ENCODE results near the gene SLC2A4. TPM values are rescaled to one million over a fixed set of nuclear protein-coding genes. Genes with fewer than 3 reads are reported as not detected.
A peak's percentile ranks its signal among the peaks of the same experiment; 100 is the strongest.

Gene SLC2A4
- total RNA-seq, 1 donor from 2014 or later: 146 TPM

DNA sequence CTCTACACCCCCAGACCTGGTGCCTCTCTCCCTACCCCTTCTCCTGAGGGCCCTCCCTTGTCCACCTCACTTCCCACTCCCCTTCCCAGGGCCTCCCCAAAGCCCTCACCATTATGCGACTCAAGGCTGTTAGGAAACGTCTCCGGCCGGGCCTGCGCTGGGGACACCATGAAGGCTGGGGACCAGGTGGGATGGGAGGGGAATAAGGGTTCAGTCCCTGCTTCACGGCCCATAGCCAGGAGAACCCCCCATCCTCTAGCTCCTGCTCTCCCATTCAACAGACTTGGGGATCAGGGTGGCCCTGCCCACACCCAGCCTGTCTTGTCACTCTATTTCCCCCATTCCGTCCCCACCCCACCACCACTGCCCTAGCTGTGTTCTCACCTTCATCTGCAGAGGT is 45.5 kb downstream of the SLC2A4 start:
- intact Hi-C loops (cut with micrococcal nuclease): no loop called here
- Histone ChIP-seq H3K9me3 (replicated peaks) (no peaks in the 10 kb centered on the region), H3K36me3 (peaks cover 46% of the 10 kb centered on the region), H3K4me3 (no peak overlapping the region), H3K4me1 (peaks cover 28% of the 10 kb centered on the region), H3K27ac (replicated peaks) (no peak overlapping the region), H3K27me3 (ENCODE audit: low read depth) (no peaks in the 10 kb centered on the region)
- DNase-seq: no peak
- no peak for TF ChIP-seq CTCF (IDR thresholded peaks at IDR 0.05; ENCODE audit: borderline replicate concordance)

GRCh38 chr17:7327501-7327900 is 46.0 kb downstream of the SLC2A4 start:
- Histone ChIP-seq H3K27ac (replicated peaks) (no peak overlapping the region), H3K4me1 (peaks cover 28% of the 10 kb centered on the region), H3K27me3 (ENCODE audit: low read depth) (no peaks in the 10 kb centered on the region), H3K9me3 (replicated peaks) (no peaks in the 10 kb centered on the region), H3K4me3 (no peak overlapping the region), H3K36me3 (peaks cover 41% of the 10 kb centered on the region)
- no peak for DNase-seq
- intact Hi-C loops (cut with micrococcal nuclease): no loop called here
- TF ChIP-seq CTCF (IDR thresholded peaks at IDR 0.05; ENCODE audit: borderline replicate concordance): no peak

DNA sequence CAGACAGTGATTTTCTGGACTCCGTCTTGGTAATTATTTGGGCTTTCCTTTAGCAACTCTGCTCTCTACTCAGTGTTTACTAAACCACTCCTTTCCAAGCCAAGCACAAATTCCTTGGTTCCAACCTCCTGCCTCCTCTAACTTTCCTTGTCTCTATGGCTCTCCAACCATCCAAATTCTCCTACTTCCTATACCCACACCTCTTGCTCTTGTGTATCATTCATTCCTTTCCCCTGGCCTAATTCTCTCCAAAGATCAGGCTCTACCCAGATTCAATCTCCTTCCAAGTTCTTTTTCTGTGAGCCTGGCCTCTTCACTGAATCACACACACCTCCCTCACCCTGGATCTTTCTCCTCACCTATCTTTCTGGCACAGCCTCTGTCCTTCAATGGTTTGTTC is 46.5 kb downstream of the SLC2A4 start:
- H3K27me3 ChIP-seq (ENCODE audit: low read depth): no peaks in the 10 kb centered on the region
- H3K9me3 ChIP-seq (replicated peaks): no peaks in the 10 kb centered on the region
- H3K27ac ChIP-seq (replicated peaks): peak overlapping the region; percentile 94
- intact Hi-C loops (cut with micrococcal nuclease): no loop called here
- DNase-seq: no peak
- peak overlapping the region; percentile 94 for H3K4me3 ChIP-seq
- no peak for TF ChIP-seq CTCF (IDR thresholded peaks at IDR 0.05; ENCODE audit: borderline replicate concordance)
- H3K4me1 ChIP-seq: peaks cover 28% of the 10 kb centered on the region
- peaks cover 36% of the 10 kb centered on the region for H3K36me3 ChIP-seq

DNA sequence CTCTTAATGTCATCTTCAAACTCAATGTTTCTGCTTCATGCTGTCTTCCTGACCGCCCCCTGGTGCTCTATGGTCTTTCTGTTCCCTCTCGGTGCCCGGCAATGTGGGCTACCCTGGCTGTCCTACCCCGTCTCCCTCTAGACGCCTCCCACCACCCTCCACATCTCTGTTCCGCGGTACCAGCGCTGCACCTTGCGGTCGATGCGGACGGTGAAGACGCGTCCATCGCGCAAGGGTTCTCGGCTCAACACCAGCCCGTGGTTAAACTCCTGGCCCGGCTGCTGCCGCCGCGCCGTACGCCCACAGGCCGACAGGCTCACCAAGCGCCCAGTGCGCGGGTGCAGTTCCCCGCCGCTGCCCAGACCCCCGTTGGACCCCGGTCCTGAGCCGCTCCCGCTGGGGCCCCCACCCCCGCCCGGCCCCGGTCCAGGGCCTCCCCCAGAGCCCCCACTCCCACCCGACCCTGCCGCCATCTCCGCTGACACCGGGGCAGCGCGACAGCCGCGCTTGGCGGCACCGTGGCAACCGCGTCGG is 47.4 kb downstream of the SLC2A4 start, which contains the start of gene NEURL4:
Gene NEURL4, minus strand, starts transcription at position 496 of the 534 bp plus-strand sequence. Its CDS starts 23 bp downstream, at position 473.
- intact Hi-C loops (cut with micrococcal nuclease): no loop called here
- peak within 1 kb of the TSS; percentile 94 for H3K4me3 ChIP-seq
- H3K36me3 ChIP-seq: peaks cover 27% of the 10 kb centered on the region
- no peaks in the 10 kb centered on the region for H3K9me3 ChIP-seq (replicated peaks)
- DNase-seq: no peak
- no peak for TF ChIP-seq CTCF (IDR thresholded peaks at IDR 0.05; ENCODE audit: borderline replicate concordance)
- H3K27ac ChIP-seq (replicated peaks): peak within 1 kb of the TSS; percentile 94
- H3K27me3 ChIP-seq (ENCODE audit: low read depth): peaks cover 6% of the 10 kb centered on the region
- H3K4me1 ChIP-seq: peaks cover 28% of the 10 kb centered on the region

DNA sequence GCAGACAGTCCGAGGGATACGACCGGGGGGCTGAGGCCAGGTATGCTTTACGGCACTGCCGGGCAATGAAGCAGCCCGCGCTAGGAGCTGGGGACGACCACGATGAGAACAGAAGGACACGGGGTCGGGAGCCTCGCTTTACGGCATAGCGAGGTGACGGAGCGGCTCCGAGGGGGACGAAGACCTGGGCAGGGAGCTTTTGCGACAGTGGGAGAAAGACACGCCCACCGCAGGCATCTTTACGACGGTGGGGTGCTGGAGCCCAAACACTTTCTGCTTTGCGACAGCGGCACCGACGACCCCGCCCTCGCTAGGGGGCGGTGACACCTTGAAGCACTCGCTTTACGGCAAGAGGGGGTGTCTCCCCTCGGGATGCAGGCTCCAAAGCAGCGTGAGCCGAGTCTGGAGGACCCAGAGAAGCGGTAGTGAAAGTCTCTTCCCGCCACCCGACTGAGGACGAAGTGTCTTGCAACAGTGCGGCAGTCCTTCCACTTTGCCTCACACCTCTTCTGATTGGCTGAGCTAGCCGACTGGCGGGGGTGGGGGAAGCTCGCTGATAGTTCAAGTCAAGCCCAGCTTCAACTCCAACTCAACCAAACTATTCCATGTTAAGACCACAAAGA is 48.0 kb downstream of the SLC2A4 start:
- Histone ChIP-seq H3K9me3 (replicated peaks) (no peaks in the 10 kb centered on the region), H3K36me3 (peaks cover 22% of the 10 kb centered on the region), H3K4me1 (peaks cover 28% of the 10 kb centered on the region), H3K27me3 (ENCODE audit: low read depth) (peaks cover 12% of the 10 kb centered on the region), H3K27ac (replicated peaks) (peak overlapping the region; percentile 94), H3K4me3 (peak overlapping the region; percentile 94)
- intact Hi-C loops (cut with micrococcal nuclease): no loop called here
- peak; percentile 99 for DNase-seq
- TF ChIP-seq CTCF (IDR thresholded peaks at IDR 0.05; ENCODE audit: borderline replicate concordance): peak; percentile 15

Measured in left ventricle myocardium inferior (tissue), 1 donor.